HepG2 (cell line): ENCODE measurements around the gene PACS2. TPM values are rescaled to one million over a fixed set of nuclear protein-coding genes. Genes with fewer than 3 reads are reported as not detected.

Experiments used
- ATF1 ChIP-seq: IDR thresholded peaks from 2 replicates; pipeline ENCODE4 v1.6.1; 2016; ENCODE audit warnings: mild to moderate bottlenecking, control low read depth
- ATM ChIP-seq: fragments of 450-650 bp; IDR thresholded peaks from 2 replicates; pipeline ENCODE4 v1.7.1; 2017; ENCODE audit warnings: mild to moderate bottlenecking, borderline replicate concordance
- CBX1 ChIP-seq: IDR thresholded peaks from one replicate; pipeline ENCODE4 v1.6.1; 2016; ENCODE audit warnings: antibody characterized with exemption, low read depth
- DZIP1 ChIP-seq: sonication (generic); formaldehyde crosslinking; IDR thresholded peaks from 2 replicates; pipeline ENCODE4 v1.5.0; 2020; ENCODE audit warnings: mild to moderate bottlenecking, missing genetic modification reagents
- ELF4 ChIP-seq: sonication (generic); formaldehyde crosslinking; IDR thresholded peaks from 2 replicates; pipeline ENCODE4 v1.5.0; 2020; ENCODE audit warnings: missing genetic modification reagents, mild to moderate bottlenecking, moderate library complexity, borderline replicate concordance
- LCORL ChIP-seq, 2 experiments: fragments of 450-650 bp in 1 of 2; sonication (generic) in 1 of 2; formaldehyde crosslinking in 1 of 2; IDR thresholded peaks; 2 replicates each; pipeline versions ENCODE4 v1.5.0 to v1.6.1; 2017 to 2020; ENCODE audit warnings: antibody characterized with exemption in 1 of 2, missing genetic modification reagents in 1 of 2
- MZF1 ChIP-seq: sonication (generic); formaldehyde crosslinking; IDR thresholded peaks from 2 replicates; pipeline ENCODE4 v1.8.1; 2023; ENCODE audit warnings: mild to moderate bottlenecking, missing genetic modification reagents, borderline replicate concordance
- SIN3B ChIP-seq: fragments of 150-350 bp; IDR thresholded peaks from 2 replicates; pipeline ENCODE4 v1.6.1; 2014; ENCODE audit warnings: low read length
- TBX3 ChIP-seq: fragments of 450-650 bp; IDR thresholded peaks from 2 replicates; pipeline ENCODE4 v1.6.1; 2017; ENCODE audit warnings: antibody characterized with exemption, mild to moderate bottlenecking, inconsistent platforms, borderline replicate concordance
- TEF ChIP-seq: sonication (generic); formaldehyde crosslinking; IDR thresholded peaks from 2 replicates; pipeline ENCODE4 v1.5.0; 2020; ENCODE audit warnings: missing genetic modification reagents
- YY1 ChIP-seq: IDR thresholded peaks from 2 replicates; pipeline ENCODE4 v1.6.1; 2011; ENCODE audit warnings: low read length, low read depth, moderate library complexity, mild to moderate bottlenecking; ENCODE audit not compliant: insufficient read depth, insufficient replicate concordance
- ZBTB21 ChIP-seq: sonication (generic); formaldehyde crosslinking; IDR thresholded peaks from 2 replicates; pipeline ENCODE4 v1.4.0; 2020; ENCODE audit warnings: missing genetic modification reagents
- ZBTB4 ChIP-seq: sonication (generic); formaldehyde crosslinking; IDR thresholded peaks from 2 replicates; pipeline ENCODE4 v1.4.0; 2020; ENCODE audit warnings: missing genetic modification reagents, mild to moderate bottlenecking, borderline replicate concordance
- ZMYM3 ChIP-seq: sonication (generic); formaldehyde crosslinking; IDR thresholded peaks from 2 replicates; pipeline ENCODE4 v1.5.1; 2020; ENCODE audit warnings: mild to moderate bottlenecking, missing genetic modification reagents
- ZNF136 ChIP-seq: sonication (generic); formaldehyde crosslinking; IDR thresholded peaks from 2 replicates; pipeline ENCODE4 v1.8.1; 2022; ENCODE audit warnings: low read depth, mild to moderate bottlenecking, moderate library complexity, missing genetic modification reagents
- ZNF326 ChIP-seq: sonication (generic); formaldehyde crosslinking; IDR thresholded peaks from 2 replicates; pipeline ENCODE4 v1.4.0; 2020; ENCODE audit warnings: missing genetic modification reagents, borderline replicate concordance
- ZNF569 ChIP-seq: sonication (generic); formaldehyde crosslinking; IDR thresholded peaks from 2 replicates; pipeline ENCODE4 v1.5.0; 2020; ENCODE audit warnings: mild to moderate bottlenecking, missing genetic modification reagents, moderate library complexity, borderline replicate concordance
- ZNF788 ChIP-seq: sonication (generic); formaldehyde crosslinking; IDR thresholded peaks from 2 replicates; pipeline ENCODE4 v1.5.0; 2020; ENCODE audit warnings: mild to moderate bottlenecking, missing genetic modification reagents, borderline replicate concordance
- polyA plus RNA-seq, 8 experiments: library from polyadenylated mRNA; depleted of rRNA in 3 of 8; stranded (reverse) in 7 of 8; unstranded in 1 of 8; fragments of >200 nt; fragmentation: Illumina TruSeq in 4 of 8; extraction: Trizol in 4 of 8; gene quantifications; 2 replicates each; pipeline versions ENCODE4 v1.2.1 to v1.2.3, GENCODE V29; 2011 to 2016; ENCODE audit warnings: low read depth in 4 of 8, missing spikeins in 1 of 8, mixed read lengths in 1 of 8; ENCODE audit not compliant: insufficient read depth in 1 of 8
- total RNA-seq, 5 experiments: library from RNA; depleted of rRNA; stranded (reverse); fragments of >200 nt; fragmentation: Illumina TruSeq; extraction: Trizol; gene quantifications; 2 replicates each; pipeline ENCODE4 v1.2.3, GENCODE V29; 2016; ENCODE audit warnings: low read depth in 1 of 5

PACS2 gene
- total and polyA plus RNA-seq, 2 of the 13 experiments (the other 11 are each of a cell fraction or from before 2014, with no cell fraction given) = 23.6 to 27.6 TPM

GRCh38 chr14:105398726-105399465 lies 84.3 kb downstream of the PACS2 start (continued):
- TF ChIP-seq LCORL (IDR thresholded peaks at IDR 0.05) = no peak
- no peak; the same call in 1 of the 2 replicates for TF ChIP-seq LCORL (CRISPR knock-in tag; IDR thresholded peaks at IDR 0.05)
- TF ChIP-seq ZBTB21 (CRISPR knock-in tag) = 0 out of 2 replicates have a peak, but pooled peaks have one; percentile 24
- 0 out of 2 replicates have a peak, but pooled peaks have one; percentile 32 for TF ChIP-seq ZMYM3
- no peak for TF ChIP-seq ATF1 (CRISPR knock-in tag)
- peak; percentile 44 for TF ChIP-seq ZNF788 (CRISPR knock-in tag)
- TF ChIP-seq TBX3 = no peak
- 0 out of 2 replicates have a peak, but pooled peaks have one; percentile 68 for TF ChIP-seq ZNF136 (CRISPR knock-in tag)
- no peak for TF ChIP-seq ZNF569 (CRISPR knock-in tag)
- no peak for TF ChIP-seq SIN3B
- TF ChIP-seq DZIP1 (CRISPR knock-in tag) = no peak
- TF ChIP-seq ELF4 (CRISPR knock-in tag) = 0 out of 2 replicates have a peak, but pooled peaks have one; percentile 40
- TF ChIP-seq TEF (CRISPR knock-in tag) = no peak
- no peak for TF ChIP-seq ZBTB4 (CRISPR knock-in tag)
- TF ChIP-seq CBX1 = peak; percentile 24
- TF ChIP-seq ATM = no peak
- TF ChIP-seq ZNF326 (CRISPR knock-in tag) = no peak
- no peak for TF ChIP-seq YY1
- 0 out of 2 replicates have a peak, but pooled peaks have one; percentile 56 for TF ChIP-seq MZF1
